ES-I3 (cell line): Measurements from ENCODE around the gene POLR1G.

Experiments
- H3K36me3 ChIP-seq: 2 replicates; pipeline ENCODE4 v1.6.1; 2013; ENCODE audit warnings: mild to moderate bottlenecking, low read length, control low read depth, moderate library complexity; ENCODE audit not compliant: insufficient read depth
- H3K4me1 ChIP-seq: 2 replicates; pipeline ENCODE4 v1.6.1; 2013; ENCODE audit warnings: mild to moderate bottlenecking, control low read depth, low read length; ENCODE audit not compliant: insufficient read depth
- H3K9ac ChIP-seq: 2 replicates; pipeline ENCODE4 v1.6.1; 2013; ENCODE audit warnings: low read depth, mild to moderate bottlenecking, low read length, moderate library complexity
- H3K9me3 ChIP-seq: 2 replicates; pipeline ENCODE4 v1.6.1; 2013; ENCODE audit warnings: mild to moderate bottlenecking, low read length, moderate library complexity; ENCODE audit not compliant: control insufficient read depth, insufficient read depth

POLR1G gene

GRCh38 chr19:45380107-45380506, 26.3 kb upstream of the POLR1G start:
- Histone ChIP-seq H3K9ac (no peak overlapping the region), H3K36me3 (no peaks in the 10 kb centered on the region), H3K4me1 (peaks cover 4% of the 10 kb centered on the region), H3K9me3 (no peaks in the 10 kb centered on the region)

GRCh38 chr19:45382426-45382825, 24.0 kb upstream of the POLR1G start:
- Histone ChIP-seq H3K9ac (no peak overlapping the region), H3K36me3 (no peaks in the 10 kb centered on the region), H3K9me3 (no peaks in the 10 kb centered on the region), H3K4me1 (no peaks in the 10 kb centered on the region)

- Histone ChIP-seq H3K9me3 (no peaks in the 10 kb centered on the region), H3K9ac (peak overlapping the region; percentile 43; the same call in 1 of the 2 replicates), H3K36me3 (no peaks in the 10 kb centered on the region), H3K4me1 (no peaks in the 10 kb centered on the region)
Measured at GRCh38 chr19:45385392-45386221, 20.8 kb upstream of the POLR1G start.

- Histone ChIP-seq H3K9me3 (no peaks in the 10 kb centered on the region), H3K9ac (no peak overlapping the region), H3K4me1 (no peaks in the 10 kb centered on the region; the same call in 1 of the 2 replicates), H3K36me3 (no peaks in the 10 kb centered on the region; the same call in 1 of the 2 replicates)
Measured at GRCh38 chr19:45391346-45391745, 15.1 kb upstream of the POLR1G start.

- Histone ChIP-seq H3K9me3 (no peaks in the 10 kb centered on the region), H3K36me3 (no peaks in the 10 kb centered on the region; the same call in 1 of the 2 replicates), H3K4me1 (no peaks in the 10 kb centered on the region; the same call in 1 of the 2 replicates), H3K9ac (no peak overlapping the region)
Measured at GRCh38 chr19:45391871-45392665, 14.4 kb upstream of the POLR1G start.

GRCh38 chr19:45395821-45396617, 10.4 kb upstream of the POLR1G start:
- no peaks in the 10 kb centered on the region; the same call in 1 of the 2 replicates for H3K36me3 ChIP-seq
- H3K9me3 ChIP-seq, result no peaks in the 10 kb centered on the region
- peak overlapping the region; percentile 34; the same call in 1 of the 2 replicates for H3K9ac ChIP-seq
- peaks cover 4% of the 10 kb centered on the region; the same call in 1 of the 2 replicates for H3K4me1 ChIP-seq

GRCh38 chr19:45400192-45400591, 6.3 kb upstream of the POLR1G start:
- Histone ChIP-seq H3K9ac (no peak overlapping the region), H3K4me1 (peaks cover 18% of the 10 kb centered on the region)

GRCh38 chr19:45401815-45402214, 4.6 kb upstream of the POLR1G start:
- H3K36me3 ChIP-seq, result no peaks in the 10 kb centered on the region
- peaks cover 18% of the 10 kb centered on the region for H3K4me1 ChIP-seq
- peak overlapping the region; percentile 26; the same call in 1 of the 2 replicates for H3K9ac ChIP-seq
- no peaks in the 10 kb centered on the region for H3K9me3 ChIP-seq

More at GRCh38 chr19:45400192-45400591, 6.3 kb upstream of the POLR1G start:
- no peaks in the 10 kb centered on the region for H3K9me3 ChIP-seq
- no peaks in the 10 kb centered on the region for H3K36me3 ChIP-seq

GRCh38 chr19:45402298-45403061, 4.0 kb upstream of the POLR1G start:
- peak overlapping the region; percentile 26; the same call in 1 of the 2 replicates for H3K9ac ChIP-seq
- H3K36me3 ChIP-seq, result no peaks in the 10 kb centered on the region
- peaks cover 18% of the 10 kb centered on the region for H3K4me1 ChIP-seq
- no peaks in the 10 kb centered on the region for H3K9me3 ChIP-seq

GRCh38 chr19:45403272-45403671, 3.2 kb upstream of the POLR1G start:
- H3K36me3 ChIP-seq, result no peaks in the 10 kb centered on the region
- H3K9me3 ChIP-seq, result no peaks in the 10 kb centered on the region
- peak overlapping the region; percentile 98; the same call in 1 of the 2 replicates for H3K9ac ChIP-seq
- H3K4me1 ChIP-seq, result peaks cover 14% of the 10 kb centered on the region

- Histone ChIP-seq H3K4me1 (peaks cover 14% of the 10 kb centered on the region), H3K36me3 (peaks cover 2% of the 10 kb centered on the region; the same call in 1 of the 2 replicates), H3K9me3 (no peaks in the 10 kb centered on the region), H3K9ac (peak overlapping the region; percentile 98)
Measured at GRCh38 chr19:45403781-45404556, 2.5 kb upstream of the POLR1G start.

- peaks cover 3% of the 10 kb centered on the region; the same call in 1 of the 2 replicates for H3K36me3 ChIP-seq
- H3K9me3 ChIP-seq, result no peaks in the 10 kb centered on the region
- H3K9ac ChIP-seq, result peak within 1 kb of the TSS; percentile 98
- peaks cover 14% of the 10 kb centered on the region for H3K4me1 ChIP-seq
Measured at GRCh38 chr19:45404557-45405434, 1.6 kb upstream of the POLR1G start, which contains the start of gene PPP1R13L. TSS of gene PPP1R13L (minus strand) at chr19:45405069. CDS start at chr19:45398318, 6,751 bp downstream.
